NCI-H1092 treated with DMSO at 0.1 percent for 48 hours (cell line): Measurements from ENCODE around the gene TNFRSF11A.

Experiments used
- DNase-seq: peaks from one replicate; lab custom pipeline; 2025; lab: John Stamatoyannopoulos, UW

TNFRSF11A gene

DNA sequence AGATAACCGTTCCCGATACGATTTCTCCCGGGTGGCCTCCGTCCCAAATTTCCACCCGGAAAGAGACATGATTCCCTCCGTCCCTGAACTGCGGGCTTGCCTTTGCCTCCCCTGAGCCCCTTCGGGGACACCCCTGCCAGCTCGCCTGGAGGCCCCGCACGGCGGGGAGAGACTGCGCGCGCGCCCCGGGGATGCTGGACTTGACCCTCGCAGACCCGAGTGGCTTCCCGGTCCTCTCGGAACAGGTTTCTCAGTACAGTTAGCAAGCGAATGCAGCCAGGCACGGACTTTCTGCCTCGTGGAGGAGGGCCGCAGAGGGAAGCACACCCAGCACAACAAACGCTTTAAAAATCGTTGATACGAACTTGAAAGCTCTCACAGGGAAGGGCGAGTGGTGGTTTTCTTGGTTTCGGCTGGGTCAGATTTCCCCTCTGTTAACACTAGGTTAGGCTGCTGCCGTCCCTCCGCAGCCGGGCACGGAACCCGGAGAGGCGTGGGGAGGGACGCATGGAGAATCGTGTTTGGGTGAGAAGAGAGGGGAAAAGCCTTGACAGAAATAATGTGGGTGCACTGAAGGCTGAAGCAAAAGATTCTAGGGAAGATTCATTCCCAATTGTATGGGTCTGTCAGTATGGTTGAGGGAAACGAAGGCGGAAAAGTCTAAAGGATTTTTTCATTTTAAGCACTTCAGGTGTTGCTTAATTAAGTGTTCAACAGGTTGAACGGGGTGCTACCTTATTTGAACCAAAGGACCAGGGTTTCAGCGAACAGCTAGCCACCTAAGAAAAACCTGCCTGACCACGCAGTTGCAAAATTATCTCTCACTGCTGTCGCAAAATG lies 916 bp downstream of the TNFRSF11A start:
- DNase-seq, result peak; percentile 58

DNA sequence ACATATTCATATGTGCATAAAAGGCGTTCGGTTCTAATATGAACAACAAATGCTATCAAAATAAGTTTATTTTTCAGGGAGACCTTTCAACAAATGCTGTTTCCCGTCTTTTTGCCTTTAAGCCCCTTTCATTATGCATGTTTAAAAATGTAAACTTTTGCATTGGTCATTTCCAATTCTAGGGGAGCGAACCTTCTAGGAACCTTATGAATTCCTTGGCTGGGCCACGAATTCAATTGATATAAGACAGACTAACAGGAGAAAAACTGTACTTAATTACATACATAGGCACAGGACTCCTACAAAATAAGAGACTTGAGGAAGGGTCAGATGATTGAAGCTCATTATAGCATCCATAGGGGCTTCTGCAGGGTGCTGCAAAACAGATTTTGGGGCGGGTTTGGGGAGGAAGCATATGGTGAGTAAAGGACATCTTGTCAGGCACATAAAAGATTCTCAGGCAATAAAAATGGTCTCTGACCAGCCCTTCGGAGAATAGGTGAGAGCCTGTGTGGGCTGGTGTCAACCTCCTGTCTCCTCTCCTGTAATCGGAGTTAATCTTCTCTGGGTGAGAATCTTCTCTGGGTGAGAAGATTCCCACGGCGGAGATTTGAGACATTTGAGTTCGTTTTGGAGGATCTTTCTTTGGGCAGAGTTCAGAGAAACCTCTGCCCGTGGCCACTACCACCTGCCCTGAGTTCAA lies 1.7 kb downstream of the TNFRSF11A start:
- no peak for DNase-seq

DNA sequence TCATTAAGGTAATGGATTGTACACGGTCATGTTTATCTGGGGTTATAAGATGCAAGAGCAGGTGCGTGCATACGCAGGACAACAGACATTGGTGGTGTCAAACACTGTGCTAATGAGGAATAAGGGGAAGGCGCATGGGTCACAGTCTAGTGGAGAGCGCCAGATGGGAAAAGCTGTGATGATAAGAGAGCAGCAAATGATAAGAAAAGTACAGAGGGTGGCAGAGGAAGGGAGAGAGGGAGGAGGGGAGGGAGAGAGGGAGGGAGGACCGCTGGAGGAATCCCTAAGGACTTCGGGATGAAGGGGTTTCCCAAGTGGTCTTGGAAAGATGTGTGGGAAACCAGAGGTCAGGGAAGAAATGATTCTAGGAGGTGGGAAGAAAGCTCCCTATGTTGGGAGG lies 2.9 kb downstream of the TNFRSF11A start:
- DNase-seq, result no peak

DNA sequence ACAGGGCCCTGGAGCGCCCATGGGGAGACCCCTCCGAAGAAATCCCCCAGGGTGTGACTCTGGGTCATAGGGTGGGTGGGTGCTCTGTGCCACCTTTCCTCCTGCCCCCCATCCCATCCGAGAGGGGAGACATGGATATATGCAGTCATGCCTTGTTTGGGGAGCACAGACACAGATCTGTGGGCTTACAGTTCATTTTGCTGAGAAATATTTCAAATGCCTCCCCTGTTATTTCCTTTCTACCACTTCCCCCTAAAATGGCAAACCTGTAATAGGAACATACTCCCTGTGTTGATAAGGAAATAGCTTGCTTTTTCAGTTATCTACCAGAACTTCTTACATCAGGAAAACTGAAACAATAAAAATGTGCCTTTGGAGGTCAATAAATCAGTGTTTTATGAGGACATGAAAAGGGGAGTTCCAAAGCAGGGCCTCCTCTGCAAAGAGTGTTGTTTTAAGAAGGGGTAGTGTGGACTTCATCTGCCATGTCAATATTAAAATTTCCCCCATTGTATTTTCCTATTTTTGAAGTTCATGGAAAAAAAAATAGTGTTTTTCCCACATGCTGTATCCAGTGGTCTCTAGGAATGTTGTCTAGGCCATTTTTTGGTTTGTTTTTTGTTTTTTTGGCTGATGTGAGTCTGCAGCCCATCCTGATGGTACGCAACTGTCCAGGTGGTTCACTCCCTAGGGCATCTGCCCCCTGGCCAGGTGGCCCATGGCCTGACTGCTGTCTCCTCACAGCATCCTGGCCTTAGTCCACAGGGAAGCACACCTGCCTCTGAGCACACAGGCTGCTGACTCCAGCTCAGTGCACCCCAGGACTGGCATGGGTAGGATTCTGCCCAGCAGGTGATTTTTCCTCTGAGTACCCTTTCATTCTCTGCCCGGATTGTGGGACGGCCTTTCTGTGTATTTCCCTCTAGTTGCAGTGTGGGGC lies 3.7 kb downstream of the TNFRSF11A start:
- DNase-seq, result peak; percentile 36

DNA sequence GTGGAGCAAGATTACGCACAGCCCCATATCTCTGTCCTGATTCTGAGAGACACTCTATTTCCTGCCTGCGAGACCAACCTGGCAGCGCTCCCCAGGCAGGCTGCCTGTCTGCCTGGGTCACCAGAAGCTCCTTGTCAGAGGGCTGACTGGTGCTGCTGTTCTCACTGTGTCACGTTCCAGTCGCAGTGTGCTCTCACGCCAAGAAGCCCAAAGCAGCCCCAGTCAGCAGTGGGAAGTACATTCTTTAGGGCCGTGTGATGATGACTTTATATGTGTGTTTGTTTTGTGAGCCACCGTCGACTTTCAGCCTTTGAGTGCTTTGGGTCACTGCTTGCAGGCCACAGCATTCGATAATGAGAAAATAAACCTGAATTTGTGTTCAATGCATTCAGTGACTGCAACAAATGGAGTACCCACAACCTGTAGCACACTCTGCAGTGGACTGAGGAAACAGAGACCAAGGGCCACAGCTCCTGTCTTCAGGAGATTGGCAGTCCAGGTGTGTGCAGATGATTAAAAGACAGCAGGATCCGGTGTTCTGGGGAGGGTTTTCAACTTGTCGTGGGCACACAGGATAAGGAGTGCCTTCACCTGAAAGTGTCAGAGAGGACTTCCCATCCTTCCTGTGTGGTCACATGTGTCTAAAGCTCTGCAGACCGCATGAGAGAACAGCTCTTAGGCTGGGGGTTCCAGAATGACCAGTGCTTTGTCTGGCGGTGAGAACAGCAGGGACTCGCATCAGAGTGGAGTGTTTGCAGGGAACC lies 4.8 kb downstream of the TNFRSF11A start:
- peak; percentile 14 for DNase-seq

DNA sequence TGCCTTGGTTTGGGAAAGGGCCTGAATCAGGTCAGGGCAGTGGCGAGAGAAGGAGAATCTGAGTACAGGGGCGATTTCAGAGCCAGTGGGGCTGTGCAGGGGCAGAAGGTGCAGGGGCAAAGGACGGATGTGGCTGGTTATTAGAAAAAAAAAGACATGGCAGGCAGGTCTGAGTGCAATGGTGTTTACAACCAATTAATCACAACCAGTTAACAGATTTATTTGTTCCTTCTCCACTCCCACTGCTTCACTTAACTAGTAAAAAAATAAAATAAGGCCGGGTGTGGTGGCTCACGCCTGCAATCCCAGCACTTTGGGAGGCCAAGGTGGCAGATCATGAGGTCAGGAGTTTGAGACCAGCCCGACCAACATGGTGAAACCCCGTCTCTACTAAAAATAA lies 5.5 kb downstream of the TNFRSF11A start:
- DNase-seq, result no peak

DNA sequence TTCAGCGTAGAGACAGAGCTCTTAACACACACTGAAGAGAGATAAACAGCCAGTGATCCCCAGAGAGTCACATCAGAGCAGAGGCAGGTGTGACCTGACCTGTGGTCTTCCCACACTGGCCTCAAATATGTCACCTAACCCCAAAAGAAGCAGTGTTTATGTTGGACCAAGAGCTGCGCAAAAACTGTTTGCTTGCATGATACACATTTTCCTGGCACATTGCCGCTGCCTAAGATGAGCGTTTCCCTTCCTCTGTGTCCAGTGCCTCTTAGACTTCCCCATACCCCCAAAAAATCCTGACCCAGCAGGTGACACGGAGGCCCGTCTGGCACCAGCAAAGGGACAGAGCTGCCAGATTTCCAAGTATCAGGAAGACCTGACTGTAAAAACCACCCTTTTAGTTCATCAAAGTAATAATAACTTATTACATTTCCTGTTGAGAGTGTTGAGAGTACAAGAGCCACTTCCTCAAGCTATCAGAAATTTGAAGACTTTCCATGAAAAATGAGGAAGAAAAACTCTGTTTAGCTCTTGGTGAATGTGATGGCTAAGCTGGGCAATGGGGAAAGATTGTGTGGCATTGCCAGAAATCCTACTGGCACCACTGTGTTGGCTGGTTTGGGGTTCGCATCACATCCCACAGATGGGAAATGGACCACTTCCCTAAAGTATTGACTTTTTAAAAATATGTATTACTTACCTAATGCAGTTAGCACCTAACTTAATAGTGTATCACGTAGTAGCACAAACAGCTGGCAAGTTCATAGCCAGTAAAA lies 6.7 kb downstream of the TNFRSF11A start:
- no peak for DNase-seq

DNA sequence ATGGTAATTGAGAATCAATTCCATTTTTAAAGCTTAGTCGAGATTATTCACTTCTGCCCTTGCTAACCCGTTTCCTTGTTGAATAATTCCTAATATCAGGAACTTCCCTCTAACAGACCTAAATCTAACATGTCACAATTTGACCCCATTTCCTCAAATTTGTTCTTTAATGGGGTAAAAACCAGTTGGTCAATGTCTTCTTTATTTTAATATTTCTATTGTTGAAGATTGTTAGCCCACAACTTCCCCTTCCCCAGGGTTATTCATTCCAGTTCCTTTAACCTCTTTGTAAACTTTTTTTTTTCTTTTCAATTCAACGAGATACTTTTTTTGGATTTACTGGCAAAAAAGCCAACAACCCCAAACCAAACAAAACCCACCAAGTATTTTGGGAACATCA lies 7.3 kb downstream of the TNFRSF11A start:
- DNase-seq, result no peak

DNA sequence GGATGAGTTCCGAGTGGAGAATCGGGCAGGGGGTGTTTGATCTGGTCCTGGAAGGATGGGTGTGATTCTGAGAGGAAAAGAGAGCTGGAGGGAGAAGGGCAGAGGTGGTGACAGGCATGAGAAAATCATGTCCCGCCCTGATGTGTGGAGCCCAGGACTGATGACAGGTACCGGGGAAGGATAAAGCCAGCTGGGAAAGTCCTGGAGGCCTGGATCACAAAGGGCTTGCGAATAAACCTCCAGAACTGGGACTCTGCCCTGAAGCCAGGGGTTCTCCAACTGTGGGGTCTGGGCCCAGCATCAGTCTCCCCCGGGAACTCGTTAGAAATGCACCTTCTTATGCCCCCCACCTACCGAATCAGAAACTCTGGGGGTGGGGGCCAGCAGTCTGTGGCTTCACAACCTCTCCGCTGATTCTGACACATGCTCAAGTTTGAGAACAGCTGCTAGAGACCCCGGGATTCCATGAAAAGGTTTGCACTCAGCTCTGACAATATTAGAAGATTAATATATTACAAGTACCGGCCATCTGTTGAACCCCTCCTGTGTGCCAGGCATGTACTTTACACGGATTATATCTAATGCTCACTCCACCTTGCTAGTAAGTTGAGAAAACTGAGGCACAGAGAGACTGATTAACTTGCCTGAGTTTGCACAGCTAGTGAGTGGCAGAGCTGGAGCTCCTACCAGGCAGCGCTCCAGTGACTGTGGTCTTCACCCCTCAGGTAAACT lies 8.0 kb downstream of the TNFRSF11A start:
- no peak for DNase-seq

DNA sequence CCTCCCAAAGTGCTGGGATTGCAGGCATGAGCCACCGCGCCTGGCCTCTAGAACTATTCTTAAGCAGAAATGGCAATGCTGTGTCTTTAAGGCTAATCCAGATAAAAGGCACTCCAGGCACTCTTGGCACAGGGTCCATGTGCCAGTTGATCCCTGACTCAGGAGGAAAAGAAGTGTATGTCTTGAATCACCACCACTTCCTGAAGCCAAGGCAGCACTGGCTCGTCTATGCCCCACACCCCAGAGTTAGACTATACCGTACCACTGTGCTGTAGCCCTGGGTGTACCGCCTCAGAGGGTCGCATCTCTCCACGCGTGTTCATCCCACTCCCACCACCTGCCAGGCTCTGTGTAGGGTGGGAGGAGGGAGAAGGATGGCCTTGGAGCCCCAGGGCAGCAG lies 9.0 kb downstream of the TNFRSF11A start:
- no peak for DNase-seq

DNA sequence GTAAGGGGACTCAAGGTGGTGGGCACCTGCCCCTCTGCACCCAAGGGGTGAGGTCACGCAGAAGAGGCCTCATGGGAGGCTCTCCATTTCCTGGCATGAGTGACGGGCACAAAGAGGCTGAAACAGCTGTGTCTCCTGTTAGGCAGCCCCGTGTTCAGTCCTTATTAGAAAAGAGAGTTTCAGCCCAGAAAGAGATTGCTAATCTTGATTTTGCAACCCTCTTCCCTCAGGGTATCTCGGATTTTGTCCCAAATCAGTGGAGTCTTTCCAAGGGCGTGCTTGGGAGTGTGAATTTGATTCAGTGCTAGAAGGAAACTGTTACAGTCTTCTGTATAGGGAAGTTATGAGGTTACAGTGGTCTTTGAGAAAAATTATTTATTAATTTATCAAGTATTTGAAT lies 10.4 kb downstream of the TNFRSF11A start:
- no peak for DNase-seq

DNA sequence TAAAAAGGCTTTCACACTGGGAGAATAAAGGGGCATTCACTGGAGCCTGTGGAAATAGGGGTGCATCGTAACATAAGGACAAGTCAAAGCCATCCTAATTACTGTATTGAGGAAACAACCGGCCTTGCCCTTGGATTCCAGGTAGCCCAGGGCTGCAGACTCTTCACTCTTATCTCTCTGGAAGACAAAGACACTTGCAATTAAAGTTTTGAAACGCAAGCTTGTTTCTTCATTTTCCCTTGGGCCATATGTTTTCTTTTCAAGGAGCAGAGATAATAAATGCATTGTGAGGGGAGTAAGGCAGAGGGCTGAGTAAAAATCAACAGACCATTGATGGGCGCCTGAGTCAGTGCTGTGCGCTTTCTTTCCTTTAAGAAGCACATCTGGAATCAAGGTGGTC lies 11.5 kb downstream of the TNFRSF11A start:
- no peak for DNase-seq

DNA sequence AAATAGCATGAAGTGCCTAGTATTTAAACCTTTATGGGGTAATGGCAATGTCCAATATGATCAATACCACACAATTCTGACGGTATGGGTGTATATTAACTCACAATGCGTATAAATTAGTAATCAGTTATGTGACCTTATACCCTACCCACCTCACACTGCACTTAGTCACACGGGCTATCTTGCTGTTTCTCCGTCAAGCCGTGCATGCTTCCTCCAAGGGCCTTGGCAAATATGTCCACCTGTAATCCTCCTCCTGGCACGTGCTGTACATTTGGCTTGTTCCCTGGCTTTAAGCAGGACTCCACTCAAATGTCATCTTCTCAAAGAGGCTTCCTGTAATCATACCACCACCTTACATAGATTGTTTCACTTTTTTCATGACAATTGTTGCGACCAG lies 12.2 kb downstream of the TNFRSF11A start:
- DNase-seq, result no peak

DNA sequence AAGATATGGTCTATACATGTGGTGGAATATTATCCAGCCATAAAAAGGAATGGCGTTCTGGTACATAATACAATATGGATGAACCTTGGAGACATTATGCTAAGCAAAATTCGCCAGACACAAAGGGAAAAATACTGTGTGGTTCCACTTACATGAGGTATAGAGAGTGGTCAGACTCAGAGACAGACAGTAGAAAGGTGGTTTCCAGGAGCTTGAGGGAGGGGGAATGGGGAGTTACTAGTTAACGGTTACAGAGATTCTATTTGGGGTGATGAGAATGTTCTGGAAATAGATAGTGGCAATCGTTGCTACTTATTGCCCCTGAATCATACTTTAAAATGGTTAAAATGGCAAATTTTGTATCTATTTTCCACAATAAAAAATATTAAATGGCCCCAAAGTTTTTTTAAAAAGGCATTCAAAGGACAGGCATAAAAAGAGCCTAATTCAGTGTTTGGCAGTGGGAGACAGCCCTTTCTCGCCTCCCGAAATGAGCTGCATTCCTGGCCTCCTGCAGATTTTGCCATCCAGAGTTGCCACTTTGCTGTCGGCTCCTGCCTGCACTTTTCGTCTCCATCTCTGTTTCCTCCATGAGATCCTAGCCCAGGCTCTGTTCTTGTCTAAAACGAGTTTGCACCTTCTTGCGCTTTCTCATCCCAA lies 13.5 kb downstream of the TNFRSF11A start:
- DNase-seq, result no peak

DNA sequence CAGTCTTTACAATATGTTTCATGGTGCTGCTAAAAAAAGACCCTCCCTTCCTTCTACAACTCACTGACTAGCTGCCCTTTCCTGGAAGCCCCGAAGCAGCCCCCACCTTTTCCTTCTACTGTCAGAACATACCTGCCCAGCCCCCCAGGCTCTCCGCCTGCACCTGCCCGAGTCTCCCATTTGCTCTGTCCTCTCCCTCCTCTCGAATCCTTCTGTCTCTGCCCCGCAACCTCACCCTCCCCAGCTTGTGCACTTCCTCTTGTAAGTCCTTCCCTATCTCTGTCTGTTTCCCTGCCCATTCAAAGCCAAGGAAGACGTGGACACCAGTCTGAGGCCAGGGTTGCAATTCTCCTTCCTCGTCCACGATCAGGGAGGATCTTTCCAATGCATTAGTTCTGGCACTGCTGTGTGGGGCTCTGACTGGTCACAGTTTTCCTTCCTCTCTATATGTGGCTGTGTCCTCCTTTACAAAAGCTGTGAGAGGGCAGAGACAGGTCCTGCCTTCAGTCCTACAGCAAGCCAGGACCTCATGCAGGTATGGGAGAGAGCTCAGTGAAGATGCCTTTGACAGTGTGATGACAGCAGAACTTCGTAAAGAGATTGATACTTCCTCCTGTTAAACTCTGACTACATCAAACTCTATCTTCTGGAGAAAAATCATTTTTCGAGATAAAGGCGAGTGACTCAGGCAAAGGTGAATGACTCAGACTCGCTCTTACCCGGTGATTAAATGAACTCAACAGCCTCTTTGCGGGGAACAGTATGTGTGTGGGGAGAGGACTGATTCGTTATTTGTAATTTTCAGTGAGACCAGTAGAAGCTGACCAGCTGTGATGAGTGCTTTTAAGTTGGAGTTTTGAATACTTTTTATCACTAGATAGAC lies 14.2 kb downstream of the TNFRSF11A start:
- no peak for DNase-seq

DNA sequence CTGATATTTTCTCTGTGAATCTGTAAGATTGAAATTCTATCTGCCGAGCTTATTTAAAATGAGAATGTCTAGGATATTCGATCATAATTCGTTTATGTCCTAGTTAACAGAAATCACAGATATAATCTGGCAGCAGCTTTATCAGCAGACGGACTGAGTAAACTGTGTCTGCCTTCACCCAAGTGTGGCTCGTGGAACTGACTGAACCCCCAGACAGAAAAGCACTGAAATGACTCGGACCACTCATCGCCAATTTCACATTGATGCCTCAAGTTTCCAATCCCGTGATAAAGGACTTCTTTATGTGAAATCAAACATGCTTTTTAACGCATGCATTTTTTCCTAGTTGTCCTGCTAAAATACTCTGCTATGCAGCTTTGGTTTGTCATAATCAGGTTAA lies 15.9 kb downstream of the TNFRSF11A start:
- DNase-seq, result no peak

DNA sequence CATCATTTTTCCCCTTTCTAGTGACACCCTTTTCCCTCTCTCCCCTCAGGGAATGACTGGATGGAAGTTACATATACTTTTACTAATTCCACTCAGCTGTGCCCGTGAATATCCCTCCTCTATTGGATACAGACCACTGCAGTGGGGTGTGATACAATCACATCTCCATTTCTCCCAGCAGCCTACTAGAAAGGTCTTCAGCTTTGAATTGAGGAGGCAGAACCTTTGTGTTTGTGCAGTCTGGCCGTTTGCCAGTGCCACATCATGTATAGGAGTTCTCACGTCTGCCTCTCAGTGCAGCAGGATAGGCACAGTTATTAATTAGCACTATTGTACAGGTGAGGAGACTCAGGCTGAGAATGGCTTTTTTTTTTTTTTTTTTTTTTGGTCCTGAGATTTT lies 16.4 kb downstream of the TNFRSF11A start:
- peak; percentile 41 for DNase-seq

DNA sequence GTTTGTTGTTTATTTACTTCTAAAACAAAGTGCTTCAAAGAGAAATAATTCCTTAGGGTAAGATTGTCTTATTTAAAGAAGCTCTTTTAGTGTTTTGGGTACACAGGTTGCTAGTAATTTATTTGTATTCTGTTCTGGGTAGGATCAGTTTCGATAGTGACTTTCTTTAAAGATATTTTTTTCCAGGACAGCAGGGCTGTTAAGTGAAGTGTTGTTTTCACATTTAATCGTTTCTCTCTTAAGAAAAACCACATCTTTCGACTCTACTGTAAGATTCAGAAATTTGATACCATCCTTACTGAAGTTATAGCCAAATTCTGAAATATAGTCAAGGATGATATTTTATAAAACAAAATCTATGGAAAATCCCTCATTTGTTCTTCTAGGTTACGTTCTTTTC lies 17.8 kb downstream of the TNFRSF11A start:
- DNase-seq, result no peak

DNA sequence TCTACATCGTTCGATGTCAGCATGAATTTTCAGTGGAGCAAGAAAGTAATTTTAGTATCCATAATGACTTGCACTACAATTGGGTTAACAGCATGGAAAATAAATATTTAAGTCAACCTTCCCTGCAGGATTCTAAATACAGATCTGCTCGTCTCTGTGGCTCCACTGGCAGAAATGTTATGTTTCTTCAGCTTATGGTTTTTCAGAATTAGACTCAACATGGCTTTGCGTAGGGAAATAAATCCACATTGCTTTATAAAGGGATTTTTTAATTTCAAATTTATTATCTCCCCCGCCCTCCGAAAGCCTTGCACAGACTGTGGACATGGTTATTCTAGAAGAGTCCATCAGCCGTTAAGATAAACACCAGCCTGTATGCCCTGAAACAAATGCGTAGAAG lies 18.2 kb downstream of the TNFRSF11A start:
- DNase-seq, result no peak
